ENCODE measurements around the gene GLIPR1. TPM values are rescaled to one million over a fixed set of nuclear protein-coding genes. Genes with fewer than 3 reads are reported as not detected.
"Not testable (repeated sequence)": the region's sequence is repeated elsewhere in the genome, so short reads cannot be mapped to it uniquely, and the experiment has no call there.

The GLIPR1 gene
- 13.3 and 20.2 TPM in 2 replicates for total RNA-seq (2014; rRNA removed; shearing (Covaris generic))

- DNase-seq (ENCODE audit: low spot score) = peak; percentile 89
Measured at GRCh38 chr12:75480469-75480949, at the start of gene GLIPR1. Gene GLIPR1, plus strand, starts transcription at chr12:75480755. Its CDS starts 126 bp downstream, at chr12:75480881.

- DNase-seq (ENCODE audit: low spot score) = no peak
Measured at GRCh38 chr12:75432924-75433323, 47.6 kb upstream of the GLIPR1 start.

GRCh38 chr12:75437564-75437963, 43.0 kb upstream of the GLIPR1 start:
- no peak for DNase-seq (ENCODE audit: low spot score)

- no peak for DNase-seq (ENCODE audit: low spot score)
Measured at GRCh38 chr12:75438059-75438754, 42.3 kb upstream of the GLIPR1 start.

GRCh38 chr12:75439048-75439447, 41.5 kb upstream of the GLIPR1 start:
- no peak for DNase-seq (ENCODE audit: low spot score)

- no peak for DNase-seq (ENCODE audit: low spot score)
Measured at GRCh38 chr12:75439930-75440329, 40.6 kb upstream of the GLIPR1 start.

GRCh38 chr12:75441687-75442449, 38.7 kb upstream of the GLIPR1 start:
- DNase-seq (ENCODE audit: low spot score) = not testable (repeated sequence)

GRCh38 chr12:75442454-75442853, 38.1 kb upstream of the GLIPR1 start:
- not testable (repeated sequence) for DNase-seq (ENCODE audit: low spot score)

GRCh38 chr12:75443709-75444108, 36.8 kb upstream of the GLIPR1 start:
- no peak for DNase-seq (ENCODE audit: low spot score)

- DNase-seq (ENCODE audit: low spot score) = peak; percentile 41
Measured at GRCh38 chr12:75444429-75445136, 36.0 kb upstream of the GLIPR1 start.

GRCh38 chr12:75445137-75445507, 35.4 kb upstream of the GLIPR1 start:
- DNase-seq (ENCODE audit: low spot score) = not testable (repeated sequence)

GRCh38 chr12:75446857-75447256, 33.7 kb upstream of the GLIPR1 start:
- DNase-seq (ENCODE audit: low spot score) = peak; percentile 32

GRCh38 chr12:75447691-75448393, 32.7 kb upstream of the GLIPR1 start:
- DNase-seq (ENCODE audit: low spot score) = no peak

- peak; percentile 18 for DNase-seq (ENCODE audit: low spot score)
Measured at GRCh38 chr12:75452675-75453330, 27.8 kb upstream of the GLIPR1 start.

GRCh38 chr12:75455839-75456238, 24.7 kb upstream of the GLIPR1 start:
- no peak for DNase-seq (ENCODE audit: low spot score)

- no peak for DNase-seq (ENCODE audit: low spot score)
Measured at GRCh38 chr12:75457191-75457590, 23.4 kb upstream of the GLIPR1 start.

GRCh38 chr12:75457866-75458265, 22.7 kb upstream of the GLIPR1 start:
- not testable (repeated sequence) for DNase-seq (ENCODE audit: low spot score)

GRCh38 chr12:75459755-75460154, 20.8 kb upstream of the GLIPR1 start:
- no peak for DNase-seq (ENCODE audit: low spot score)

- no peak for DNase-seq (ENCODE audit: low spot score)
Measured at GRCh38 chr12:75460204-75460603, 20.4 kb upstream of the GLIPR1 start.

GRCh38 chr12:75471902-75472890, 8.4 kb upstream of the GLIPR1 start:
- no peak for DNase-seq (ENCODE audit: low spot score)

Data from A172 (cell line).